ENCODE measurements around the gene ST6GAL1. TPM values are rescaled to one million over a fixed set of nuclear protein-coding genes. Genes with fewer than 3 reads are reported as not detected.

Gene ST6GAL1
- total and polyA plus RNA-seq, 2 of the 4 experiments (the other 2 are of a cell fraction), result 1.4 to 2.9 TPM

DNA sequence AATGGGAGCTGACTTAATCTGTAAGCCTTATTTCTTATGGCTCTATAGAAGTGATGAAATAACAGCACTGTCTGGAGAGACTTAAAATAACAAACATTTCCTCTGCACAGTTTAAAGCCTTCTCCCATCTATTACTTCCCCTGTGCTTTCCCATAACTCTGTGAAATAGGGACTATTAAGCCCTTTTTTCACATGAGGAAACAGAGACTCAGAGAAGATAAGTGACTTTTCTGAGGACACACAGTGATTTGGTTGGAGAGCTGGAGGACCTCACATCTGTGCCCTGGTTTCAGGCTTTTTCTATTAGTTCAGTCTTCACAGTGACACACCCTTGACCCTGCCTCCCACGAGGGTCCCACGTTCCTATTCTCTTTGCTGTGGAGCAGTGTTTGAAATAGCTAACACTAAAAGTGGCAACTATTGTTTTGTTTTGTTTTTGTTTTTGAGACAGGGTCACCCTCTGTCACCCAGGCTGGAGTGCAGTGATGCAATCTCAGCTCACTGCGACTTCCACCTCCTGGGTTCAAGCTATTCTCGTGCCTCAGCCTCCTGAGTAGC is 82.9 kb downstream of the ST6GAL1 start:
- peak; percentile 74 for DNase-seq
- no peak overlapping the region for H4K8ac ChIP-seq (ENCODE audit: low read depth in 2 of 2, low read length in 2 of 2)
- no peak overlapping the region for H3K4me3 ChIP-seq (ENCODE audit: insufficient read depth, low read depth, low read length)
- H3K4ac ChIP-seq (ENCODE audit: low read depth, low read length), result no peak overlapping the region; the same call in 1 of the 2 replicates
- no TSS peak for BruUV-seq (replicated peaks)
- H3K27ac ChIP-seq (ENCODE audit: insufficient read depth, low read length), result no peak overlapping the region; the same call in 1 of the 2 replicates
- no peak overlapping the region for H3K56ac ChIP-seq (ENCODE audit: extremely low read depth, insufficient read depth, low read length)
- no CpG with 5 or more reads among the region's 4 CpGs for WGBS, 2 experiments (ENCODE audit: extremely low coverage in 2 of 2, insufficient read length in 1 of 2)
- H3K27me3 ChIP-seq (ENCODE audit: control insufficient read depth, insufficient read depth, low read length), result no peaks in the 10 kb centered on the region
- in situ Hi-C loops (cut with MboI; ENCODE audit: low sequenced_read_pairs), result no loop called here
- H2AK5ac ChIP-seq (ENCODE audit: low read depth, low read length), result no peak overlapping the region
- H3K4me2 ChIP-seq (ENCODE audit: low read depth, low read length), result no peak overlapping the region; the same call in 1 of the 2 replicates
- dilution Hi-C loops (cut with HindIII; ENCODE audit: low sequenced_read_pairs, unreplicated experiment), result no loop called here
- no peaks in the 10 kb centered on the region for H3K79me1 ChIP-seq (ENCODE audit: low read depth in 1 of 2, low read length in 2 of 2)
- H2BK15ac ChIP-seq (ENCODE audit: low read depth, low read length), result no peak overlapping the region
- no peaks in the 10 kb centered on the region for H3K9me3 ChIP-seq (ENCODE audit: control insufficient read depth, insufficient read depth, low read length)
- H3K14ac ChIP-seq (replicated peaks; ENCODE audit: low read depth, low read length), result no peak overlapping the region
- H4K20me1 ChIP-seq (ENCODE audit: insufficient read depth, low read length), result no peaks in the 10 kb centered on the region
- CTCF ChIA-PET, result no interaction called here
- H4K91ac ChIP-seq (ENCODE audit: insufficient read depth, low read depth, low read length), result no peak overlapping the region
- no peak overlapping the region; the same call in 1 of the 2 replicates for H4K5ac ChIP-seq (ENCODE audit: low read depth, low read length)
- TF ChIP-seq CEBPB (IDR thresholded peaks at IDR 0.05; ENCODE audit: low read depth, low read length) (peak; percentile 63; the same call in 1 of the 2 replicates), MAFK (IDR thresholded peaks at IDR 0.05; ENCODE audit: low read depth, low read length) (no peak), RAD21 (IDR thresholded peaks at IDR 0.05; ENCODE audit: low read length) (no peak)
- TF ChIP-seq, protein P1, sequence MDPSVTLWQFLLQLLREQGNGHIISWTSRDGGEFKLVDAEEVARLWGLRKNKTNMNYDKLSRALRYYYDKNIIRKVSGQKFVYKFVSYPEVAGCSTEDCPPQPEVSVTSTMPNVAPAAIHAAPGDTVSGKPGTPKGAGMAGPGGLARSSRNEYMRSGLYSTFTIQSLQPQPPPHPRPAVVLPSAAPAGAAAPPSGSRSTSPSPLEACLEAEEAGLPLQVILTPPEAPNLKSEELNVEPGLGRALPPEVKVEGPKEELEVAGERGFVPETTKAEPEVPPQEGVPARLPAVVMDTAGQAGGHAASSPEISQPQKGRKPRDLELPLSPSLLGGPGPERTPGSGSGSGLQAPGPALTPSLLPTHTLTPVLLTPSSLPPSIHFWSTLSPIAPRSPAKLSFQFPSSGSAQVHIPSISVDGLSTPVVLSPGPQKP (IDR thresholded peaks at IDR 0.05; ENCODE audit: borderline replicate concordance, low read depth, low read length), result no peak
- 0 out of 2 replicates have a peak overlapping the region, but pooled peaks have one; percentile 38 for H2BK120ac ChIP-seq (ENCODE audit: low read depth, low read length)
- intact Hi-C loops (cut with micrococcal nuclease), result no loop called here
- no peak overlapping the region for H3K23ac ChIP-seq (ENCODE audit: low read depth, low read length)
- no peaks in the 10 kb centered on the region for H3K36me3 ChIP-seq (ENCODE audit: control insufficient read depth, insufficient read depth, low read length)
- H2AFZ ChIP-seq (replicated peaks; ENCODE audit: low read length, poor library complexity), result no peak overlapping the region
- H3K18ac ChIP-seq (ENCODE audit: low read depth, low read length), result 0 out of 2 replicates have a peak overlapping the region, but pooled peaks have one; percentile 13
- H3K9ac ChIP-seq (ENCODE audit: low read depth, low read length), result no peak overlapping the region
- no peak overlapping the region for H2AK9ac ChIP-seq (replicated peaks; ENCODE audit: low read depth, low read length, poor library complexity)
- ATAC-seq (ENCODE audit: low read depth), result peak; percentile 94
- POLR2A ChIA-PET (ENCODE audit: unreplicated experiment), result no interaction called here
- no peak overlapping the region for H2BK5ac ChIP-seq (ENCODE audit: low read depth, low read length, poor library complexity, severe bottlenecking)
- H2BK20ac ChIP-seq (ENCODE audit: low read depth, low read length), result no peak overlapping the region
- H3K4me1 ChIP-seq (ENCODE audit: control insufficient read depth, insufficient read depth, low read length), result peaks cover 8% of the 10 kb centered on the region; the same call in 1 of the 2 replicates
- H3K9me1 ChIP-seq (ENCODE audit: insufficient read depth, low read length), result no peaks in the 10 kb centered on the region
